ENCODE results near the gene TTLL9.

Gene TTLL9

GRCh38 chr20:31837896-31838397, 32.5 kb upstream of the TTLL9 start:
- DNase-seq, result no peak

- no peak for DNase-seq
Measured at GRCh38 chr20:31838646-31839292, 31.7 kb upstream of the TTLL9 start.

DNA sequence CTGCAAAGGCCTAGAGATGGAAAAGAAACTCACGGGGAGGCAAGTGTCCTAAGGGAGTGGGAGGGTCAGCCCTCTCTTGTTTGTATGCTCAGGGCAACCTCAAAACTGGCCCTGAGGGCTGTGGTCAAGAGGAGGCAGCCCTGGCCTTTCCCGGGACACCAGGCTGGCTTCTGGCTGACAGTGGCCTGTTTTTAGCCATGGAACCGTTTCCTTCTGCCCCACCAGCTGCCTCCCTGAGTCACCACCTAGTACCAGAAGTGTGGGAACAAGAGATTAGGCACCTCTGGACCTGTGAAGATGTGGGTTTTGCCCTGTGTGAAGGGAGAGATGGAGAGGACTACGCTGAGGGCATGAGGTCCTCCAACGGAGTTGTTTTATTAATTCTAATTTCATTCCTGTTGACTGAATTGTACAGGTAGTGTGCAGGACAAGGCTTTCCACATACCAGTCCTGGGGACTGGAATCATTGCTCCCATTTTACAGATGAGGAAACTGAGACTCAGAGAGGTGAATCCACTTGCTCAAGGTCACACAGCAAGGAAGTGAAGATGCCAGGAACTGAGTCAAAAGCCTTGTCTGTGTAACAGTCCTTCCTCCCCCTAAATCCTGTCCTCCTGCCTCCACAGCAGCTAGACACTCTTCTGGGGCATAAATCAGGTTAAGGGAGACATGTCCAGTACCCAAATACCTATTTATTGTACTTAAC, 30.5 kb upstream of the TTLL9 start:
- DNase-seq, result no peak

GRCh38 chr20:31840906-31841816, 29.3 kb upstream of the TTLL9 start:
- DNase-seq, result no peak

- no peak for DNase-seq
Measured at GRCh38 chr20:31841928-31842327, 28.5 kb upstream of the TTLL9 start.

- DNase-seq, result no peak
Measured at GRCh38 chr20:31842471-31843157, 27.8 kb upstream of the TTLL9 start.

DNA sequence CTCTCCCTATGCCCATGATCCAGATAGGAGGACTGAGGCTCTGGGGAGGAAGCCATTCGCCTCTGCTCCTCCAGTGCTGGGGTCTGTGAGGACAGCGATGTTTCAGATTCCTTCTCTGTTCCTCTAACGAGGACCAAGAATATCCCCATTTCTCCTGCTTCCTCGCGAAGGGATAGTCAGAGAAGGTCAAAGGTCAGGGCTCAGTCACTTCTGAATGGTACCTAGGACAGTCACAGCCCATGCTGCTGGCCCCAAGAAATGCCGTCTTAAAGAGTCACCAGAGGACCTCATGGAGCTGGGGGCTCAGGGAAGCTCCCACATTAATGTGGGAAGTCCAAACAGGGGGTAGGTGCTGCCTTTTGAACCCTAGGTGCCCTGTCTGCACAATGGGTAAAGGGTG, 27.1 kb upstream of the TTLL9 start:
- DNase-seq, result no peak

GRCh38 chr20:31843881-31844280, 26.6 kb upstream of the TTLL9 start:
- DNase-seq, result no peak

GRCh38 chr20:31844737-31845299, 25.6 kb upstream of the TTLL9 start:
- DNase-seq, result no peak

- DNase-seq, result no peak
Measured at GRCh38 chr20:31845300-31845863, 25.1 kb upstream of the TTLL9 start, which contains the start of gene FOXS1. TSS of gene FOXS1 (minus strand) at chr20:31845604. CDS start at chr20:31845542, 62 bp downstream.

- no peak for DNase-seq
Measured at GRCh38 chr20:31846793-31847138, 23.7 kb upstream of the TTLL9 start.

- DNase-seq, result no peak
Measured at GRCh38 chr20:31848088-31848999, 22.1 kb upstream of the TTLL9 start.

DNA sequence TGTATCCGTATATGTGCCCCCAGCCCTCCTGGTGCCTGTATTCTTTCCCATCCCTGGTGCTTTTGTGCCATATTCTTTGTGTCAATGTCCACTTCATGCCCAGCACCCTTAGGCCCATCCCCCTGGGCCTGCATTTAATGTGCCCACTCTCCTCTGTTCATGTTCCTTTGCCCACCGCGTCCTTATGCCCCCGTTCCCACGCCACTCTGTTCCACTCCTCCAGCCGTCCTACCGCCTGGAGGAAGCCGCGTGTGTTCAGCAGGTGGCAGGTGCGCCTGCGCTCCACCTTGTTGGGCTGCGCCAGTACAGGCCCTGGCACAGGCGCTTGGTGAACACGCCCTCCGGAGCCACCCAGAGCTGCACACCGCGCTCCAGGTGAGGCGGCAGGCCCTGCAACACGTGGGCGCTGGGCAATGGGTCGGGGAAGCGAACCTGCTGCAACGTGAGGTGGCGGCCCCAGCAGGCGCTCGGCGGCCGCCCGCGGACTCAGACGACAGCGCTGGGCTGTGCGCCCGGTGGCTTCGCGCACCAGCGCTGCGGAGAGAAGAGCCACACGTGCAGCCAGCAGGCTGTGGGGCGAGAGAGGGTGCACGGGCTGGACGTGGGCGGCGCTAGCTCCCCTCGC, 21.0 kb upstream of the TTLL9 start:
- DNase-seq, result no peak

DNA sequence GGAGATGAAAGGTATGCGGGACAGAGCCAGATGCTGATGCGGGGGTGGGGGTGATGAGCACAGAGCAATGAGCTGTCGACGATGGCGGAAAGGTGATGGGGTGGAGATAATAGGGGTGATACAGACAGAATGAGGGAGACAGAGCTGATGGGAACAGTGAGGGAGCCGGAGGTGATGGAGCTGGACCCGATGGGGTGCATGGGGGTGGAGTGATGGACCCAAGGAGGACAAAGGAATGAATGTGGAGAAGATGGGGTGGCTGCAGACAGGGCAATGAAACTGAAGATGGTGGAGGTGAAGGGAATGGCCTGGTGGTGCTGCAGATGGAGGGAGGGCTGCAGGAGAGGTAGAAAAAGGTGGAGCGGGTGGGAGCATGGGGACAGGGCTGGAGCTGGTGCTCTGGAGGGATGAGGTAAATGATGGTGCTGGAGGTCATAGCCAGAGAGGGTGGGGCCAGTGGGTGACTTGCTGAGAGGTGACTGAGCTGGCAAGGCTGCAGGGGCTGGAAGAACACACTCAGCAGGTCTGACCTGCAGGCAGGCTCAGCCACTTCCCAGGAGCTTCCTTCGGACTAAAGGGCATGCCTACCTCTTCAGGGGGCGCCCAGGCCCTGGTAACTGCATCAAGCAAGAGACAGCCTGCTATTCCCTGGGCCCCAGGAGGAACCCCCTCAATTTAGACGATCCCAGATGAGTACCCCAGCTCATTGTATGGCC, 19.0 kb upstream of the TTLL9 start:
- no peak for DNase-seq

DNA sequence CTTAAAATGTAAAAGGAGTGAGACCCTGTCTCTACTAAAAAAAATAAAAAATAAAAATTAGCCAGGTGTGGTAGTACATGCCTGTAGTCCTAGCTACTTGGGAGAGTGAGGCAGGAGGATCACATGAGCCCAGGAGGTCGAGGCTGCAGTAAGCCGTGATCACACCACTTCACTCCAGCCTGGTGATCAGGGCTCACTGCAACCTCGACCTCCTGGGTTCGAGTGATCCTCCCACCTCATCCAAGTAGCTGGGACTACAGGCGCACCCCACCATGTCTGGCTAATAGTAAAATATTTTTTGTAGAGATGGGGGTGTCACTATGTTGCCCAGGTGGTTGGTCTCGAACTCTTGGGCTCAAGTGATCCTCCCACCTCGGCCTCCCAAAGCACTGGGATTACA, 17.0 kb upstream of the TTLL9 start:
- no peak for DNase-seq

- DNase-seq, result no peak
Measured at GRCh38 chr20:31856516-31856915, 13.9 kb upstream of the TTLL9 start.

DNA sequence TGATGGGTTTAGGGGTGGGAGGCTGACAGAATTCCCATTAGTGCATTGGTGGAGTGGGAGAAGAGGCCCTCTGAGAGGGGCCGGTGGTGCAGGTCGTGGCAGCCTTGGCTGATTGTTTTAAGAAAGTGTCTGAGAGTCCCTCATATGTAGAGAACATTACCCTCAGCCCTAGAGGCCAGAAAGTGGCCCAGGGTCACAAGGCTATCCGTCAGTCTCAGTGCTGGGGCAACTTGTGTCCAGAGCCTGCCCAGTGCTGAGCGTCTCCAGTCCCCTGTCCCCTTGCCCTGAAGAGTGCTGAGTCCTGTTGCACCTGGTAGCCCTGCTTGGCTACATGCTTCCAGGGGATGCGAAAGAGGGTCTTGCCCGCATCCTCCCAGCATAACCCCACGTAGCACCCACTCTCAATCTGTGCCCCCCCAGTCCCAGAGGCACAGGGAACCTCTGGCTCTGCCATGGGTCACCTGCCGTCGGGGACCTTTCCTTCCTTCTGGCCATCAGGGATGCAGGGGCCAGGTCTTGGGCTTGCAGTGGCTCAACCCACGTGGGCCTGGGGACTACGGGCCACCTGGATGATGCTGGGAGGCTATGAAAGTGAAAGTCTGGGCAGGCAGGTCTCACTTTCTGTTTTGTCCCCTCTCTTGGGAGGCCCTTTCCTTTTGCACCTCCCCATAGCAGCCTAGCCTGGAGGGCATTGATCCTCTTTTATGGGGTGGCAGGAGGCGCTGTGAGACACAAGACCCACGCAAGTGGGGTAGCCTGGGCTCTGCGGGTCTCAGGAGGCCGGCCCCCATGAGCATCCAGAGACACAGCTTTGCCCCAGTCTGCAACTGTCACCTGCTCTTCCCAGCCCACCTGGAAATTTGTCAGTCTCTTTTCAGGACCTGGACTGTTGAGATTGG, 12.3 kb upstream of the TTLL9 start:
- DNase-seq, result no peak

DNA sequence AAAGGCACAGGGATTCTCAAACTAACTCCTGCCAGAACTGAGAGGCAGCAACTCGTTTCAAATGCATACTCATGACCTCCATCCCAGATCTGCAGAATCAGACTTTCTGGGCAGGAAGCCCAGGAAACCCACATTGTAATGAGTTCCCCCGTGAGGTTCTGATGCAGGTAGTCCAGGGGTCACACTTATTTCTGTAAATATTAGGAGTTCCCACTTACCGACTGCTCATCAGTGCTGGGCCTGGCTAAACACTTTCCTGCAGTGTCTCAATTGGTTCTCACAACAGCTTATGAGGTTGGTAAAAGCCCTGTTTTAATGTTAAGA, 11.7 kb upstream of the TTLL9 start:
- DNase-seq, result no peak
